ENCODE data around the gene TMPRSS6. TPM values are rescaled to one million over a fixed set of nuclear protein-coding genes. Genes with fewer than 3 reads are reported as not detected.
A peak's percentile ranks its signal among the peaks of the same experiment; 100 is the strongest.

TMPRSS6 gene
- total and polyA plus RNA-seq, 2 of the 8 experiments (the other 6 are each of a cell fraction or from before 2014, with no cell fraction given) = 0.02 TPM; not detected in 1

- no peak overlapping the region for H2BK15ac ChIP-seq (ENCODE audit: low read length)
- H3K79me1 ChIP-seq (ENCODE audit: low read depth, low read length) = no peaks in the 10 kb centered on the region
- no peak overlapping the region for H3K27ac ChIP-seq (ENCODE audit: low read depth, low read length)
- H3K9ac ChIP-seq (replicated peaks in 1 of 4; ENCODE audit: extremely low read depth in 1 of 4, low read depth in 3 of 4, low read length in 3 of 4) = no peak overlapping the region
- no peak overlapping the region for H3K56ac ChIP-seq (replicated peaks; ENCODE audit: insufficient read length, low read depth, low read length)
- H3K4me2 ChIP-seq (ENCODE audit: insufficient read depth in 1 of 2, low read depth in 2 of 2, low read length in 2 of 2) = peak overlapping the region; percentile 60 to 92
- peaks cover 0 to 3% of the 10 kb centered on the region in 2 experiments; a peak in 2 of 4 replicates for H3K9me3 ChIP-seq (ENCODE audit: insufficient read depth in 2 of 2, low read depth in 1 of 2, low read length in 1 of 2)
- no peak overlapping the region for H4K8ac ChIP-seq (ENCODE audit: extremely low read depth, insufficient read depth, low read length)
- no peaks in the 10 kb centered on the region for H3K36me3 ChIP-seq (ENCODE audit: control insufficient read depth in 2 of 4, insufficient read depth in 4 of 4, low read length in 3 of 4)
- DNase-seq (ENCODE audit: low read depth in 1 of 2, low spot score in 2 of 2) (no peak), FAIRE-seq (no peak)
- WGBS, 2 experiments (ENCODE audit: extremely low coverage in 1 of 2, insufficient coverage in 1 of 2, insufficient read length in 1 of 2, insufficient replicate concordance in 2 of 2, low coverage in 1 of 2, low lambda C conversion rate in 2 of 2, missing lambda C conversion rate in 1 of 2) = 72% methylated on average over 6 of the region's 11 CpGs; no CpG with 5 or more reads in 1 of the 2 experiments
- no peak overlapping the region for H3K18ac ChIP-seq (ENCODE audit: extremely low read depth, low read length)
- H3K23ac ChIP-seq (ENCODE audit: insufficient read length) = no peak overlapping the region
- no peak for TF ChIP-seq CBX8 (IDR thresholded peaks at IDR 0.05; ENCODE audit: borderline replicate concordance, low read depth, low read length)
- TF ChIP-seq SUZ12 (IDR thresholded peaks at IDR 0.05; ENCODE audit: low read length) = 0 out of 2 replicates have a peak, but pooled peaks have one; percentile 18
- H2BK120ac ChIP-seq (replicated peaks; ENCODE audit: low read depth, low read length) = no peak overlapping the region
- peaks cover 19% of the 10 kb centered on the region; the same call in 1 of the 2 replicates for H3K23me2 ChIP-seq (ENCODE audit: low read depth, low read length)
- CTCF ChIA-PET (ENCODE audit: partially characterized antibody) = interaction anchor here (0.8 to 1.8 kb wide), 5 partner anchors 9 to 130 kb away, joined by 3 to 9 read pairs (median 4); no protein-coding TSS in a partner anchor
- H3K4ac ChIP-seq (replicated peaks; ENCODE audit: insufficient read length, low read depth, low read length) = no peak overlapping the region
- peaks cover 14 to 63% (median 58%) of the 10 kb centered on the region in 4 experiments for H3K27me3 ChIP-seq (replicated peaks in 1 of 4; ENCODE audit: control insufficient read depth in 3 of 4, extremely low read depth in 1 of 4, insufficient read depth in 3 of 4, low read length in 3 of 4)
- POLR2A ChIA-PET (ENCODE audit: partially characterized antibody) = interaction anchor here (0.8 to 1.8 kb wide), 4 partner anchors 10 to 114 kb away, joined by 3 to 4 read pairs (median 4); partner anchors contain the start of gene IL2RB
- no peak overlapping the region for H2BK20ac ChIP-seq (ENCODE audit: low read length)
- peak overlapping the region in 2 of 4 experiments; percentile 31 to 55; a peak in 3 of 8 replicates for H3K4me3 ChIP-seq (ENCODE audit: extremely low read depth in 1 of 4, insufficient read depth in 2 of 4, low read depth in 3 of 4, low read length in 4 of 4)
- H4K91ac ChIP-seq (replicated peaks; ENCODE audit: insufficient read length, low read length) = no peak overlapping the region
- no peak overlapping the region for H2AK5ac ChIP-seq (ENCODE audit: low read depth, low read length)
- H4K5ac ChIP-seq (ENCODE audit: insufficient read length, low read depth, low read length) = no peak overlapping the region
- H2AFZ ChIP-seq (ENCODE audit: low read length) = no peak overlapping the region
- no peak overlapping the region for H3K14ac ChIP-seq (ENCODE audit: insufficient read length)
- H3K79me2 ChIP-seq (ENCODE audit: control insufficient read depth in 1 of 2, insufficient read depth in 2 of 2, low read length in 2 of 2) = no peaks in the 10 kb centered on the region
- H4K20me1 ChIP-seq (replicated peaks in 1 of 2; ENCODE audit: control insufficient read depth in 1 of 2, insufficient read depth in 2 of 2, low read length in 2 of 2) = peaks cover 0 to 15% of the 10 kb centered on the region in 2 experiments
- peak overlapping the region; percentile 75; the same call in 1 of the 2 replicates for H2BK12ac ChIP-seq (ENCODE audit: low read depth, low read length)
- no peak overlapping the region for H2BK5ac ChIP-seq (ENCODE audit: low read depth, low read length)
- peaks cover 2 to 12% (median 5%) of the 10 kb centered on the region in 4 experiments; a peak in 4 of 7 replicates for H3K4me1 ChIP-seq (replicated peaks in 1 of 4; ENCODE audit: control insufficient read depth in 3 of 4, insufficient read depth in 4 of 4, low read length in 3 of 4)
Observed at GRCh38 chr22:37069319-37069718, 40.2 kb downstream of the TMPRSS6 start.
